KOPT-K1 (cell line): ENCODE results near the gene GARIN1A.

Experiments used
- H3K27ac ChIP-seq: fragments of 200-600 bp; sonication (generic); 2 replicates; pipeline ENCODE4 v1.5.1; 2016; ENCODE audit warnings: antibody characterized with exemption, mild to moderate bottlenecking, low read depth, low read length; ENCODE audit not compliant: poor library complexity, severe bottlenecking
- H3K36me3 ChIP-seq: fragments of 200-600 bp; sonication (generic); 2 replicates; pipeline ENCODE4 v1.5.1; 2017; ENCODE audit warnings: antibody characterized with exemption, mild to moderate bottlenecking, low read length, moderate library complexity; ENCODE audit not compliant: insufficient read depth
- H3K9me3 ChIP-seq: fragments of 200-600 bp; sonication (generic); 2 replicates; pipeline ENCODE4 v1.5.1; 2017; ENCODE audit warnings: antibody characterized with exemption, low read length, mild to moderate bottlenecking; ENCODE audit not compliant: insufficient read depth, poor library complexity, severe bottlenecking

GARIN1A gene

GRCh38 chr7:128721376-128721775, 49.3 kb downstream of the GARIN1A start:
- Histone ChIP-seq H3K27ac (no peak overlapping the region), H3K9me3 (no peaks in the 10 kb centered on the region), H3K36me3 (no peaks in the 10 kb centered on the region)
